Left forelimb (tissue), 1 donor: ENCODE measurements around the gene DIP2B.

Experiments used
- DNase-seq: peaks from one replicate; pipeline ENCODE4 v3.0.0-alpha.2; 2018; ENCODE audit warnings: low spot score

Gene DIP2B

DNA sequence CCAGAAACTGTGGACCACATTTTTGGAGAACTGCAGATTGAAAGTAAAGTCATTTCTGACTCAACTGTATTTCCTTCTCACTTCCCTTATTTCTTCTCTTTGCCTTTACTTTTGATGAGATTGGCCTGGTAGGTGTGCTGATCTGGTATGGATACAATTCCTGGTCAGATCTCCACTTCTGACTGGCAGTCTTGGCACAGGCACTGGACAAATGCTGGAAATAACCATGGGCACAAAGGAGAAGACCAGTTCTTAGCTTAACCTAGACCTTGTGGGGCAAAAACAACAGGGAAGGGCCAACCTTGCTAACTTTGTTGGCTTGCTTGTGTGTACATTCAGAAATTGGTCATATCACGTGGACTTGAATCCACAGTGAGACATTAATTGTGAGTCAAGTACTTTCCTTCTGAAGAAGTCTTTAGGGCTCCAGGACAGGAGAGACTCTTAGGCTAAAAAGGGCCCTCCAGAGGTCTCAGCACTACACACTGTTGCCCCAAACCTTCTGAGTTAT, 75.0 kb downstream of the DIP2B start:
- DNase-seq = no peak

DNA sequence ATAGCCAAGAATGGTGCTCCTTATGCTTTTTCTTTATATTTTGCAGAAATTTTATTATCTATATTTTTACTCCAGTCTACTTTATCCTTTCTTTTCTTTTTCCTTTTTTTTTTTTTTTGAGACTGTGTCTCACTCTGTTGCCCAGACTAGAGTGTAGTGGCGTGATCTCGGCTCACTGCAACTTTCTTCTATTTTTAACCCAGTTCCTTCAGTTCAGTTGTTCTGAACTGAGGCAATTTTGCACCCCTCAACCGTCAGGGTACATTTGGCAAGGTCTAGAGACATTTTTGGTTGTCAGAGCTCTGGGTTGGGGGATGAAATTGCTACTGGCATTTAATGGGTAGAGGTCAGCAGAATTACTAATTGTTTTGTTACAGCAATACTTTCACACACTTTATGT, 75.7 kb downstream of the DIP2B start:
- DNase-seq = no peak

DNA sequence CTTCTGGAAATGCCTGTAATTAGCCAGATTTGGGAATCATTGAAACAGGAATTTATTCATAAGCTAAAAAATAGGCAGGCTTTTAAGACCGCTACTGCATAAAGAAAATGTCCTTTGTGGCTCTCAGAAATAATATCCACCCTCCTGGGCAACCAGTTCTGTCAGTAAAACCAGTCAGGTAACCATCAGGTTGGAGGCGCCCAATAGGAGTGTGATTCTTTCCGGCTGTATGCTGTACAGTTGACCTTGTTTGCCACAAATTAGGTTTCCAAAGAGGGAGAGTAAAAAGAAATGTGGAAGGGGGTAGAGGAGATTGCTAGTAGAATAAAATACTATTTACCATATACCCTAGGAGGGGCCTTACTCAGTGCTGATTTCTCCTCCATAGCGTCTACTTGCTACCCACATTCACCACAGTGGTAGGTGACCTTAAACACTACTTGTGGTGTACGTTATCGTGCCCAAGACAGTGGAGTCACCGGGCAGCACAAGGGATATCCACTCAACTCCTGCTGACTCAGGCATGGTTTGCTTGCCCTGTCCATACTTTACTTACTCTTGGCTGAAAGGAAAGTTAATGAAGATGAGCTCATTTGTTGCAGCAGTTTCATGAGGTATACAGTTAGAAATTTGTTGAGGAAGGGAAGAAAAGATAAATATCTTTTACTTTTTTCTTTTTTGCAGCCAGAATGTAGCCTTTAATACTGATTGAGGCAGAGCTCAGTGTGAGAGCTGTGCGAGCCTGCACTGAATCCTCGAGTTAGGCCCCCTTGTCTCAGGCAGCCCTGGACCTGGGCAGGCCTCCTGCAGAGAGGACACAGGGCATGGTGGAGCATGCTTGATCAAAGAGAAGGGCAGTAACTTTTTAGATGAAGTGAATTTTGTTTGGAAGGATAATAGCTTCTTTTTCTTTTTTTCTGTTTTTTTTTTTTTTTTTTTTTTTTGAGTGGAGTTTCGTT, 76.7 kb downstream of the DIP2B start:
- DNase-seq = no peak

DNA sequence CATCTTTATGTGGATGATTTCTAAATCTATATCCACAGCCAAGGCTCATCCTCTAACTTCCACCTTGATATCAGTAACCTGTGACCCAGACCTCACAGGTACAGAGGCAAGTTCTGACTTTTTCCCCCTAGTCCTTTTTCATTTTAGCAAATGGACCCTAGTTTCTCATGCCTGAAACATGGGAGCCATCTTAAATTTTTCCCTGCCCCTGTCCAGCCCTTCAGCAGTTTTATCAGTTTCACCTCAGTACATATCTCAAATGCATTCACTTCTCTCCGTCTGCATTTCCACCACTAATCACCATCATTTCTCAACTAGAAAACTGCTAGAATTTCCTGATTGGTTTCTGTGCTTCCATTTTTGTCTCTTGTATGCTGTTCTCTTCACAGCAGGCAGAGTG, 79.3 kb downstream of the DIP2B start:
- no peak for DNase-seq

DNA sequence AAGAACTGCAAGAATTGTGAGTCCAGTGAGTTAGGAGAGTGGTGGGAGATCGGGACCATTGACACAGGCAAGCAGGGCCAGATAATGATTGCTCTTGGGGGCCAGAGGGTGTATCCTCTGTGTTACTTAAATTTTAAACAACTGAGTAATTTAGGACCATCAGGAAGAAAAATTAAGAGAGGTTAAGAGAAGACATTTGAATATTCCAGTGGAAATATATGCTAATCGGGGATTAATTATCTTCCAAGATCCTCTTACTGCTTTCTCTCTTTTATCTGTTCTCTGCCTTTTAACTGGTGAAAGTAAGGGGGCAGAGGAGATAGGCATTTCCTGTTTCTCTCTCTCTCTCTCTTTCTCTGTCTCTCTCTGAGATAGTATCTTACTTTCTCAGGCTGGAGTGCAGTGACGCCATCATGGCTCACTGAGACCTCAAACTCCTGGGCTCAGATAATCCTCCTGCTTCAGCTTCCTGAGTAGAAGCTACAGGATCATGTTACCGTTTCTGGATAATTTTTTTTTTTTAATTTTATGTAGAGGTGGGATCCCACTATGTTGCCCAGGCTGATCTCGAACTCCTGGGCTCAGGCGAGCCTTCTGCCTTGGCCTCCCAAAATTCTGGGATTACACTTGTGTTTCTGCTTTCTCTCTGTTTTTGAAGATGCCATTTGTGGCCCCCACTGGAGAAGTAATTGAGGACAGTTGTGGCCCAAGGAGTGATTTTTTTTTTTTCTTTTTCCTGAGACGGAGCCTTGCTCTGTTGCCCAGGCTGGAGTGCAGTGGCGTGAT, 85.1 kb downstream of the DIP2B start:
- DNase-seq = no peak

DNA sequence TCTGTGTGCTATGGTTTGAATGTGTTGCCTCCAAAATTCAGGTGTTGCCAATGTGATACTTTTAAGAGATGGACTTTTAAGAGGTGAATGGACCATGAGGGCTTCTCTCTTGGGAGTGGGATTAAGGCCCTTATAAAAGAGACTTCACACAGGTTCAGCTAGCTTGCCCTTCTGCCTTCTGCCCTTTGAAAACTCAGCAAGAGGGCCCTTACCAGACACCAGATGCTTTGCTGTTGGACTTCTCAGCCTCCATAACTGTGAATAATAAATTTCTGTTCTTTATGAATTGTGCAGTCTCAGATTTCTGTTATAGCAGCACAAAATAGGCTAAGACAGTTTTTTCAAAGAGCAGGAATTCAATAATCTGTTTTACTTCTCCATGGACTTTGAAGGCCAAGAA, 86.1 kb downstream of the DIP2B start:
- DNase-seq = no peak

DNA sequence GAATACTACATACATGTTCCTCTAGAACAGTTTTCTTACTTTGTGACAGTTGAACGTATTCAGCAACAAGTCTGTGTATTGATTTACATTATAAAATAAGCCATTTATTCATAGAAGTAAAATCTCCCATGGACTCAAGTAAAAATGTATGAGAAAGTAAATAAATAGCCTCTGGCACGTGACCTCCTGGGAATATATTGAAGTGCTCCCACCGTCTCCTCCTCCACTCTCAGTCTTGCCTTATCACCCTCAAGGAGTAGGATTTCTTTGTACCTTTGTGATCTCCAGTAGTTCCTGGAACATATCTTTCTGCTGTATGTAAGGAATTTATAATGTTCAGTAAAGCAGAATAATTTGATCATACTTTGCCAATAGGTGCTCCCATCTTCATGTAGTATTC, 90.9 kb downstream of the DIP2B start:
- DNase-seq = no peak

DNA sequence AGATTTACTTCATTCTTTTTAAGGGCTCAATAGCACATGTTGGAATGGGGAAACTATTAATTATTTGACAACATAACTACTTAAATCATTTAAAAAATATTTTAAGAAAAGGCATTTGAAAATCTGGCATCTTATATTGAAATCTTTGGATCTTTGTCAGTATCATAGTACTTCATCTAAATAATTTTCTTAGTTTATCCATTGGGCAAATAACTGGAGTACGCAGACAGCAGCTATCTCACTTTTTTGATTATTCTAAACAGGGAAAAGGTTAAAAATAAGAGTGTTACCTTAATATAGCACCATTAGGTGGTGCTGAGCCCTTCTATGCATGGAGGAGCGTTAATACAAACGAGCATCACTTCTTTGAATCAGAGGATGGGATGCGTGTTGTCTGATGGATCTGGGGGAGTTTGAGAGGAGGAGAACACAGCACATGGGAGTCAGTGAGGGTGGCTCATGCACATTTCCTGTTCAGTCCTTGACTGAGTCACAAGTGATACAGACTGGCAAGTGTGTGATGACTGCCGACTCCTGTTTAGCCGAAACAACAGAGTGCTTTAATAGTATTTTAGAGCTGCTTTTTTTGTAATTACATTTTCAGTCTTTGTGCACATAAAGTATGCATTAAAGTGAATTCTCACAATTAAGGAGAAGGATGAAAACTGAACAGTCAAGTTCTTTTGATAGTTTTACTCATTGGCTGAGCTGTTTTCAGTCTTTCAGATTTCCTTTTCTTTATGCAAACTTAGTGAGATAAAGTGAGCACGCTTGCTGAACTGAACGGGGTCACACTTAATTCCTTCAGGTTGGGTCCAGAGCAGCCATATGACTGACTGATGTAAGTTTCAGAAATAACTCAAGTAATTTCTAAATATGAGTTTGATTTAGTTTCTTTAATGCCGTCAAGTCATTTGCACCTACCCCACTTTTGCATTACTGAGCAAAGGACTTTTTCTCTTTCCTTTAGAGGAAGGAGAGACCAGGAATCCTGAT, 92.7 kb downstream of the DIP2B start:
- no peak for DNase-seq

DNA sequence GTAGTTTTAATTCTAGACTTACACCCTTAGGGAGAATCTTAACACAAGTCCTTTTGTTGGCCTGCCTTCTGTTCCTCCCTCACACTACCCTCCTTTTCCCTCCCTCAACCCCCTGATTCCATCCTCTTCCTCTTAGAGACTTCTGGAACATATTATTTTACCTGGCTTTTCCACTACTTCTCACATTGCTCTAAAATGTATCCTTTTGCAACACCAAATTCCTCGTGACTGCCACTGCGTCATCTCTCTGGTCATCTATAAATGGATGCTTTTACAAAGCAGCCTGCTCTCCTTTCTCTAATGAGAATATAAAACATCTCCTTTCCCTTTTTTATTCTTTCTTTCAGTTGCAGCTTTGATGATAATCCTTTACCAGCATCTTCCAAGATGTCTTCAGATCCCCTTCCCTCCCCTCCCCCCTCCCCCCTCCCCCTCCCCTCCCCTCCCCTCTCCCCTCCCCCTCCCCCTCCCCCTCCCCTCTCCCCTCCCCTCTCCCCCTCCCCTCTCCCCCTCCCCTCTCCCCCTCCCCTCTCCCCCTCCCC, 93.6 kb downstream of the DIP2B start:
- no peak for DNase-seq

DNA sequence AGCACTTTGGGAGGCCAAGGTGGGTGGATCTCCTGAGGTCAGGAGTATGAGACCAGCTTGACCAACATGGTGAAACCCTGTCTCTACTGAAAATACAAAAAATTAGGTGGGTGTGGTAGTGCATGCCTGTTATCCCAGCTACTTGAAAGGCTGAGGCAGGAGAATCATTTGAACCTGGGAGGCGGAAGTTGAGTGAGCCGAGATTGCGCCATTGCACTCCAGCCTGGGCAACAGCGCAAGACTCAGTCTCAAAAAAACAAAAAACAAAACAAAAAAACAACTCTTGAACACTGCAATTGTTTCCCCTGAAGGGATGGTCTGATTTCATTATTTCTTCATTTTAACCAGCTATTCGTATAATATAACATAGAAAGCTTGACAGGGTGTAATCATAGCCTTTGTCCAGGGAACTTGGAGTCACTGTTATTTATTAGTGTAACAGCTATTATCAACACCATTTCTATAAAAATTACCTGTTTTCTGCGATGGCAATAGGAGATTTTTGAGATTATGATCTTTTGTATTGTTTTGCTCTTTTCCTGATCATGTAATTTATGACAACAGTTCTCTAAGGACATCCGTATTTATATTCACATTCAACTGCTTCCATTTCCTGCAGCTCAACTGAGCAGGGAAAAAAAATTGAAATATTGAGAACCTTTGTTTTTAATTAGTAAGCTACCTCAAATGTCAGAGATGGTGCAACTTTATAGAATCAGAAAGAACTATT, 94.7 kb downstream of the DIP2B start:
- DNase-seq = no peak

DNA sequence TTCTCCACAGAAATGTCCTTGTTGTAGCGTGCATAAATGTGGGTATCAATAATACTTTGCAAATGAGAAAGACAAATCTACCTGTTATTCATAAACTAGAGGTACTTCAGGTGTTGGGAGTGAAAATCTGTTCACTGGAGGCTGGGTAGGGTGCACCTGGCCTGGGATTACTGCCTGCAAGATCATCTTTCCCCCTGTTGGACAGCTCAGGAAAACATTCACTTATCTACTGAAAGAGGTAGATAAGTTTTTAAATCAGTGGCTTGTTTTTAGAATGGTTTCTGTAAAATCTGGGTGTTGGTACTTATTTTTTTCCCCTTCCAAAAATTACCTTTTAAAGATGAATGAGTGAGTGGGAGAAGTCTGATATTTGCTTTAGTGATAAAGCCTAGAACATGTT, 95.6 kb downstream of the DIP2B start:
- no peak for DNase-seq

DNA sequence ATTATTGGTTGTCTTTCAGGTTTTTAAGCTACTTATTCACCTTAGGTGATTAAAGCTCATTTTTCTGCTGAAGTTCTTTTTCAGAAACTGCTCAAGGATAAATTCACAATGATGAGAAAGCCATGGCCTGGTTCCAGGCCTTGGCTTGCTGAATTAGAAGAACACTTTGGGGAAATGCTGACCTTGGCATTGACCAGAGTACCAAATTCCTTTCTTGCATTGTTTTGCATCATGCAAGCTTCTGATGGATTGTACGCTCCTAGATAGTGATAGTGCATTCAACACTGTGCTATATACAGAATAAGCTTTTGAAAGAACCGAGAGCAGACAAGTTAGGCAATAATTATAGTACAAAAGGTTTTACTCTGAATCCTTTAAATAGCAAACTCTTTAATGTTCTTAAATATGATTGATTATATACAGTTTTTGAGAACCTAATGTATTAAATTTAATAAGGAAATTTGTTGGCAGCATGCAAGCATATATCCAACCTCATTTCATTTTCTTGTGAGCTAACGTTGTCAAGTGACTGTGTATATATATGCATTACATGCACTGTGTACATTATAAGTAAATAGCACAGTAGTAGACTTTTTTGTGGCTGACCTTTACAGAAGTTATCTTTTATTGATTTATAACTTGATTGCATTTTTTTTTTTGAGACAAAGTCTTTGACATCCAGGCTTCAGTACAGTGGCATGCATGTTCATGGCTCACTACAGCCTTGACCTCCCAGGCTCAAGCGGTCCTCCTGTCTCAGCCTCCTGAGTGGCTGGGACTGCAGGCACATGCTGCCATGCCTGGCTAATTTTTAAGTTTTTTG, 99.2 kb downstream of the DIP2B start:
- no peak for DNase-seq

DNA sequence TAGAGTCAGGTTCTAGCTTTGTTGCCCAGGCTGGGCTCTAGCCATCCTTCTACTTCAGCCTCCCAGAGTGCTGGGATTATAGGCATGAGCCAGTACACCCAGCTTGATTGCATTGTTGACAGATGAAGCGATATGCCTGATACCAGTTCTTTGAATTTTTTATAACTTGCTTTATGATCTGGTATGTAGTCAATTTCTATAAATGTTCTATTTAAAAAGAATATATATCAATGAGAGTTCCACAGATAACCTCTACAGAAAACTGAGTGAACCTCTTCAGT, 99.8 kb downstream of the DIP2B start:
- DNase-seq = no peak

DNA sequence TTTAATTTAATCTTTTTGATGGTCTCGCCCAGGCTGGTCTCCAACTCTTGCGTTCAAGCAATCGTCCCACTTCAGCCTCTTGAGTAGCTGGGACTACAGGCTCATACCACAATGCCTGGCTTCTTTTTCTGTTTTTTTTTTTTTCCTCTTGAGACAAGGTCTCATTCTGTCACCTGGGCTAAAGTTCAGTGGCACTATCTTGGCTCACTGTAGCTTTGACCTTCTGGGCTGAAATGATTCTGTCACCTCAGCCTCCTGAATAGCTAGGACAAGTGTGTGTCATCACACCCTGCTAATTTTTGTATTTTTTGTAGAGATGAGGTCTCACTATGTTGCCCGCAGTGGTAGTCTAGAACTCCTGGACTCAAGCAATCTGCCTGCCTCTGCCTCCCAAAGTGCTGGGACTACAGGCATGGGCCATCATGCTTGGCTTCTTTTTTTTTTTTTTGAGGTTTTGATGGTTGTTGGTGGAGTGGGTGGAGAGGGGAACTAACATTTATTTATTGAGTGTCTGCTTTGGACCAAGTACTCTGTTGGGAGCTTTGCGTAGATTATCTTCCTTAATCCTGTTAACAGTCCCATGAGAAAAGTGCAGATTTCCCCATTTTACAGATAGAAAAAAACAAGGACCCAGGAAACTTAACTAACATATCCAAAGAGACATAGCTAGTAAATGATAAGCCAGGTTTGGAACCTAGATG, 102.0 kb downstream of the DIP2B start:
- no peak for DNase-seq

DNA sequence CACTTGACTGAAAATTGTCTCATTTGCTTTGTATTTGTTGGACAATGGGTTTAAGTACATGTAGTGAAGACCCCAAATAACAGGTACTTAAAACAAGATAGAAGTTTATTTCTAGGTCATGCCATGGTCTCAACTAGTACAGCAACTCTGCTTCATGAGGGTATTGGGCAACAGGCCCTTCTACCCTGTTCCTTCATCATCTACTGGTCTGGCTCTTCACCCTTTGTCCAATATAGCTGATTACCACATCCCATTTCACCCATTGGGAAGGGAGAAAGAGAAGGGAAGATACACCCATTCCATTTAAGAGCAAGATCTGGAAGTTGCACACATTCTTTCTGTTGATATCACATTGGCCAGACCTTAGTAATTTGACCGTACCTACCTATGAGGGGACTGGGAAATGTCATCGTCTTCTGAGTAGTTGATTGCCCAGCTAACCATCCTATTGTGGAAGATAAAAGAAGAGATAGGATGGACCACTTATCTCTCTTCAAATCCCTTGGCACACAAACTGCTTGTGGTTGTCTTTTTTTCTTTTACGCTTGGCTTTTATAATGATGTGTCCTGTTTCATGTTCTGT, 104.6 kb downstream of the DIP2B start:
- no peak for DNase-seq

DNA sequence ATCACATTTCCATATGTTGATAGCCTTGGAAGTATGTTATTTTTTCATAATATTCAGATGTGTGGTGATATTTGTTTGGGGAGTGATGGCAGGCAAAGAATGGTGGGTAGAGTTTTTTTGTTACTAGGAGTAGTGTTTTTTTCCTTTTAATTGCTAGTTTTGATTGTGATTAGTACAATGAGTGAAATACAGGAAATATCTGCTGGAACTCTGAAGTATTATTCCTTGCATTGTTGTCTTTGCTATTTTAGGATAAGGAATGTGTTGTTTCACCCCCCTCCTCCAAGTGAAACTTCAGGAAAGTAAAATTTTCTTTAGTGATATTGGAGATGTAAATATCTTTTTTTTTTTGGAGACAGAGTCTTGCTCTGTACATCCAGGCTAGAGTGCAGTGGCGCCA, 105.4 kb downstream of the DIP2B start:
- DNase-seq = no peak

DNA sequence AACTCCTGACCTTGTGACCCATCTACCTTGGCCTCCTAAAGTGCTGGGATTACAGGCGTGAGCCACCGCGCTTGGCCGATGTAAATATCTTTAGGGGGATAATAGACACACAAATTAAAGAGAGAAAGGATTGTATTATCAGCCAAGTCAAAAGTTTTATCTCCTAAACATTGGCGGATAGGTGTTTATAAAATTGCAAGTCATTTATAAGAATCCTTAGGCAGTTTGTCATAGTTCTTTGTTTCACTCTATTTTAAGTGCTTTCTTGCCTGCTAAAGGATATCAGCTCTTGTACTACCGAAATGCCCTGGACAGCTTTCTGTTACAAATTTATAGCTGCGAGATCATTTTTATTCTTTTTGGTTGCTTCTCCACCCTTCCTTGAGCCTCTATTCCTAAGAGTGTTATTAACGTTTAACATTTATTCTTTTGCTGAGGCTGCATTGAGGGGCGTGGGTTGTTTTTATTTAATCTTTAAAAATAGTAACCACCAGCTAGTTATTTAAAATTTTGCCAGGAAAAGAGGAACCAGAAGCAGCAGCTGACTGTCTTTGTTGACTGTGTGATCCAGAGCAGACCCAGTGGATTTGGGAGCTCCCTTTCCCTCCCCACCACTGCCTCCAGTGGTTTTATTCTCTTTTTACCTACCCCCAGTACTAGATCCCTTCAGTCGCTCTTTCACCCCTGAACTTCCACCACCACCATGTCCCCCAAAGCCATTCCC, 106.4 kb downstream of the DIP2B start:
- DNase-seq = no peak

DNA sequence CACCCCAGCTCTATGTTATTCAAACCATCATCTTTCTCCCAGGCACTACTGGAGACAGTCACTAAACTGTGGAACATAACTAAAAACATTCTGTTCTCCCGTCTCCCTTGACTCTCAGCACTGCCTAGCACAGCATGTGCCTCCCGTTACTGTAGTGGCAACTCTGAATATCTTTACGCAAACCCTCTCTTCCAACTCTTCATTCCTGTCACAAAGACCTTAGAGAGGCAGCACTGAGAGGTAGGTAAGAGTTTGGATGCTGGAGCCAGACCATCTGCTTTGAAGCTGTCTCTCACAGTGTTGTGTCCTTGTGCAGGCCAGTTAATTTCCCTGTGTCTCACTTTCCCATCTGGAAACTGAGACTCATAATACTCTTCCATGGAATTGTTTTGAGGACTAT, 108.1 kb downstream of the DIP2B start:
- DNase-seq = no peak
